Sigmoid colon (tissue), 7 donors: Measurements from ENCODE around the gene WNT16. TPM values are rescaled to one million over a fixed set of nuclear protein-coding genes. Genes with fewer than 3 reads are reported as not detected.

Experiments
- DNase-seq: peaks from one replicate; pipeline ENCODE4 v3.0.0-alpha.2; 2019
- H3K27ac ChIP-seq, 4 donors: fragments of 200-600 bp; sonication (generic); one replicate each; pipeline ENCODE4 v1.5.1; 2016 to 2019; ENCODE audit warnings: mild to moderate bottlenecking in 1 of 4
- H3K27me3 ChIP-seq, 3 donors: fragments of 200-600 bp; sonication (generic); one replicate each; pipeline ENCODE4 v1.5.1; 2019; ENCODE audit warnings: mild to moderate bottlenecking in 1 of 3
- H3K36me3 ChIP-seq, 4 donors: fragments of 200-600 bp; sonication (generic); one replicate each; pipeline ENCODE4 v1.5.1; 2016 to 2019
- H3K4me1 ChIP-seq, 4 donors: fragments of 200-600 bp; sonication (generic); one replicate each; pipeline ENCODE4 v1.5.1; 2017 to 2019
- H3K4me3 ChIP-seq, 4 donors: fragments of 200-600 bp; sonication (generic); one replicate each; pipeline ENCODE4 v1.5.1; 2017 to 2019; ENCODE audit warnings: mild to moderate bottlenecking in 2 of 4, moderate library complexity in 1 of 4
- H3K9me3 ChIP-seq, 4 donors: fragments of 200-600 bp in 3 of 4; sonication (generic) in 3 of 4; one replicate each; pipeline versions ENCODE4 v1.5.1 to v1.6.1; 2013 to 2019
- CTCF ChIP-seq, 4 experiments: fragments of 450-650 bp in 3 of 4; fragments of 200-600 bp in 1 of 4; IDR thresholded peaks; one replicate each; pipeline ENCODE4 v1.5.1; 2016 to 2019; ENCODE audit warnings: antibody characterized with exemption in 4 of 4, mild to moderate bottlenecking in 3 of 4, moderate library complexity in 2 of 4
- EP300 ChIP-seq, 4 donors: sonication (generic); formaldehyde crosslinking; IDR thresholded peaks; one replicate each; pipeline ENCODE4 v1.6.1; 2017; ENCODE audit warnings: antibody characterized with exemption in 4 of 4
- POLR2A ChIP-seq, 2 donors: fragments of 450-650 bp; IDR thresholded peaks; one replicate each; pipeline ENCODE4 v1.6.1; 2016; ENCODE audit warnings: antibody characterized with exemption in 2 of 2, mild to moderate bottlenecking in 2 of 2, moderate library complexity in 2 of 2
- POLR2AphosphoS5 ChIP-seq, 4 donors: sonication (generic); formaldehyde crosslinking; IDR thresholded peaks; one replicate each; pipeline ENCODE4 v1.6.1; 2017; ENCODE audit warnings: antibody characterized with exemption in 4 of 4
- WGBS, 2 donors: extraction: QIAGEN DNeasy Blood & Tissue Kit; methylation state at CpG; one replicate each; pipeline ENCODE4 v1.1.7; 2013; 5-methylcytosine and 5-hydroxymethylcytosine counted together
- intact Hi-C: fragments of 100-400 bp; cut with DNase I; formaldehyde crosslinking; loops from one replicate; pipeline ENCODE4 v1.15.1; 2023
- polyA plus RNA-seq, 3 donors: library from polyadenylated mRNA; stranded (reverse); fragments of 200-250 nt; gene quantifications; one replicate each; pipeline ENCODE4 v1.2.3, GENCODE V29; 2013
- total RNA-seq, 4 donors: library from RNA; depleted of rRNA; stranded (reverse); fragments of >200 nt; gene quantifications; one replicate each; pipeline ENCODE4 v1.1.0, GENCODE V29; 2016
- donor health status: healthy with polysubstance abuse.
- donor health status: Bipolar disorder and iron deficiency.
- donor health status: healthy.

Gene WNT16
- total and polyA plus RNA-seq, 7 donors = 0.38 to 1.4 (median 0.58) TPM; not detected in 1

DNA sequence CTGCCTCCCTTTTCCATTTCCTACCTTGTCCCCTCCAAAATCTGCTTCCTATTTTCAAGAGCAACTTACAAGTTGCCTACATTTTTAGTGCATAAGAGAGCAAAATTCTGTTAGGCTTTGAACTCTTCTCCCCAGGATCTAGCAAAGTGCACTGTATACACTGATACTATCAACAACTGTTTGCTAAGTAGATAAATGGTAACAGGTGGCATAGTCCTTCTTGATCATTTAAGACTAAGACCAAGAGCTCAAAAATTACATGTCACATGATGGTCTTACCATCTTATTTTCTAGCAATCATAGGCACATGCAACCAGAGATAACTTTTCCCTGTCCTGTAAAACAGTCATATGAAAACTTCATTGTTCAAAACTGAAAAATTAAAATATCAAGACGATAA is 51.1 kb downstream of the WNT16 start:
- no peak for TF ChIP-seq EP300 (IDR thresholded peaks at IDR 0.05)
- TF ChIP-seq CTCF (IDR thresholded peaks at IDR 0.05) = no peak
- no peak for TF ChIP-seq POLR2AphosphoS5 (IDR thresholded peaks at IDR 0.05)
- no peak for TF ChIP-seq POLR2A (IDR thresholded peaks at IDR 0.05)
- intact Hi-C loops = no loop called here
- DNase-seq = no peak
- Histone ChIP-seq H3K4me3 (no peak overlapping the region), H3K27me3 (no peaks in the 10 kb centered on the region), H3K9me3 (no peaks in the 10 kb centered on the region), H3K4me1 (peaks cover 0 to 19% (median 9%) of the 10 kb centered on the region in 4 donors), H3K27ac (no peak overlapping the region), H3K36me3 (peaks cover 0 to 31% (median 2%) of the 10 kb centered on the region in 4 donors)
- WGBS, 2 donors = 81 to 86% methylated on average over 1 of the region's 1 CpG

DNA sequence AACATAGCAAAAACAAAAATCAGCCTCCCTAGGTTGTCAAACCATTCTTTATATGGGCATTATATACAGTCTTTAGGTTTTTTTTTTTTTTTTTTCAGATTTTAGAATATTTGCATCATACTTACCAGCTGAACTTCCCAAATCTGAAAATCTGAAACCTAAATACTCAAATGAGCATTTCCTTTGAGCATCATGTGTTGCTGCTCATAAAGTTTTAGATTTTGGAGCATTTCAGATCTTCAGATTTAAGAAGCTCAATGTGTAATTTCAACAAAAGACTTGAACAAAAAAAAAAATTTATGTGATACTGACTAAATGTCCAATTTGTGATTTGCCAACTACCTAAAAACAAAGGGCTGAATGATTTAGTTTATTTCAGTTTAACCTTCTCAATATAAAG is 53.7 kb downstream of the WNT16 start:
- peaks cover 0 to 35% (median 14%) of the 10 kb centered on the region in 4 donors for H3K4me1 ChIP-seq
- H3K36me3 ChIP-seq = peaks cover 0 to 11% (median 0%) of the 10 kb centered on the region in 4 donors
- intact Hi-C loops = no loop called here
- H3K27me3 ChIP-seq = no peaks in the 10 kb centered on the region
- H3K9me3 ChIP-seq = no peaks in the 10 kb centered on the region
- DNase-seq = no peak
- H3K27ac ChIP-seq = no peak overlapping the region
- no peak overlapping the region for H3K4me3 ChIP-seq
- no peak for TF ChIP-seq CTCF (IDR thresholded peaks at IDR 0.05)
- no peak for TF ChIP-seq POLR2AphosphoS5 (IDR thresholded peaks at IDR 0.05)
- no peak for TF ChIP-seq POLR2A (IDR thresholded peaks at IDR 0.05)
- no peak for TF ChIP-seq EP300 (IDR thresholded peaks at IDR 0.05)

DNA sequence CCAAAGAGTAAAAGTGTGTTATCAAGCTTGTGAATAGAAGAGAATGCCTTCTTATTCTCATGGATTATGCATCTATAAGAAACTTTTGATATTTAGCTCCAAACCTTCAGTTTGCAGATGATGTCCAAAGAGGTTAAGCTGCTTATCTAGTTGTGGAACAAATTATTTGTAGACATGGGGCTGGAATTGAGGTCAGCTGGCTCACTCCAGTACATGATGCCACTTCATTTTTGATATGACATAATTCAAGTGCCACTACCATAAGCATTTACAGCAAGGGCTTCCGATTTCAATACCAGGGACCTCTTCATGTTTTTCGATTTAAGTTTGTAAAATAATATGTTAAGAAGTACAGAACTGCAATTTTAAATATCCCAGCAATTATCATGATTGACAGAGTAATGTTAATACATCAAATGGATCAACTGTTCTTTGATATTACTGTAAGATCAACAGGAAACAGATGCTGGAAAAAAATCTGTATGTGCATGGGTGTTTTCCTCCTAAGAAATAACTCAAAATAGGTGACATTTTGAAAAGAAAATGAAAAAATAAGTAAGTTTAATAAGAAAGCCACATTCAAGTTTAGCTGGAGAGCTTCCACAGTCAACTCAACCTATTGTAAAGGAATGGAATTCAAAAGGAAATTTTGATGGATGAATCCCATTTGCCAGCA is 54.6 kb downstream of the WNT16 start:
- TF ChIP-seq POLR2AphosphoS5 (IDR thresholded peaks at IDR 0.05) = no peak
- no peaks in the 10 kb centered on the region for H3K27me3 ChIP-seq
- DNase-seq = no peak
- no peak overlapping the region for H3K27ac ChIP-seq
- WGBS, 2 donors = 66 to 79% methylated on average over 2 of the region's 2 CpGs
- no peak overlapping the region for H3K4me3 ChIP-seq
- no peaks in the 10 kb centered on the region for H3K9me3 ChIP-seq
- peaks cover 0 to 2% (median 0%) of the 10 kb centered on the region in 4 donors for H3K36me3 ChIP-seq
- H3K4me1 ChIP-seq = peaks cover 0 to 35% (median 14%) of the 10 kb centered on the region in 4 donors
- intact Hi-C loops = no loop called here

GRCh38 chr7:121384265-121384664 is 55.5 kb downstream of the WNT16 start:
- TF ChIP-seq POLR2A (IDR thresholded peaks at IDR 0.05) = no peak
- no peak for TF ChIP-seq POLR2AphosphoS5 (IDR thresholded peaks at IDR 0.05)
- no peak for TF ChIP-seq CTCF (IDR thresholded peaks at IDR 0.05)
- no peak for TF ChIP-seq EP300 (IDR thresholded peaks at IDR 0.05)
- peaks cover 0 to 38% (median 17%) of the 10 kb centered on the region in 4 donors for H3K4me1 ChIP-seq
- no peak for DNase-seq
- intact Hi-C loops = no loop called here
- H3K36me3 ChIP-seq = no peaks in the 10 kb centered on the region
- H3K4me3 ChIP-seq = no peak overlapping the region
- 34 to 44% methylated on average over 2 of the region's 2 CpGs for WGBS, 2 donors
- H3K9me3 ChIP-seq = no peaks in the 10 kb centered on the region
- H3K27me3 ChIP-seq = no peaks in the 10 kb centered on the region
- no peak overlapping the region for H3K27ac ChIP-seq

DNA sequence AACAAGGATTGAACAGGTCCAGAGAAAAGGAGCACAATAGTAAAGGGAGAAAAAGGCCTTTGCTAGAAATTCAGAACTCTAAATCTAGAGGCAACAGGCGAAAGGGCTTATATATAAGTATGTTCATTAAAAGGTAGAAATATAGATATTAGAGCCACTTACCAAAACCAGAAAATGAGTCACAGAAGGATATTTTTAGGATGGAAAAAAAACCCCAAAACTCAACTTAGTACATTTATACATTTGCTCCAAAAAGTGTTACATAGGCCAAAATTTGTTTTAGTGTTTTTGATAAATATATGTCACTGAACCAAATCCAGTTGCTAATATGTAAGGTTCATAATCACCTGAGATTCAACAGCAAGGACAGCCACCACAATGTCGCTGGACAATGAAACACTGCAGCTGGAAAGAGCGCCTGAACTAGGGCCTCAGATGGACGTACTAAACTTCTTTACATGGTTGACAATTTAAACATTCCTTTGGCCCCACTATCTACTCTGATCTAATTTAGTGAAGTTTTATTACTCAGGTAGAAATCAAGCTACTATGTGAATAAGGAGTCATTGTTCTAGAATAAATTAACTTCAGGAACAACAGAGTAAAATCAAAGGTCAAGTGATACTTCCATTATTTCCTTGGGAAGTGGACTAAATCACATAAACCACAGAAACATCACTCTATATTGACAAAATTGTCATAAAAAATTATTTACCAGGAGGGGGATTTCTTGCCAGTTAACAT is 56.4 kb downstream of the WNT16 start:
- no peak for DNase-seq
- Histone ChIP-seq H3K4me3 (no peak overlapping the region), H3K36me3 (no peaks in the 10 kb centered on the region), H3K27ac (no peak overlapping the region), H3K4me1 (peaks cover 0 to 47% (median 25%) of the 10 kb centered on the region in 4 donors), H3K27me3 (no peaks in the 10 kb centered on the region), H3K9me3 (no peaks in the 10 kb centered on the region)
- 38 to 66% methylated on average over 4 of the region's 4 CpGs for WGBS, 2 donors
- TF ChIP-seq CTCF (IDR thresholded peaks at IDR 0.05) (no peak), POLR2AphosphoS5 (IDR thresholded peaks at IDR 0.05) (no peak)
- intact Hi-C loops = no loop called here
